H1 (cell line): ENCODE measurements around the gene CFAP92. TPM values are rescaled to one million over a fixed set of nuclear protein-coding genes. Genes with fewer than 3 reads are reported as not detected.

ENCODE experiments used
- CTCF ChIA-PET: fragments of 300-600 bp; sonication (Branson Sonifier 250); formaldehyde crosslinking; loops from one replicate; lab custom pipeline; 2021; ENCODE audit not compliant: partially characterized antibody; lab: Charles Lee
- POLR2A ChIA-PET: fragments of 300-600 bp; sonication (Branson Sonifier 250); formaldehyde crosslinking; loops from one replicate; lab custom pipeline; 2021; ENCODE audit warnings: inconsistent platforms; ENCODE audit not compliant: partially characterized antibody; lab: Charles Lee
- DNase-seq, 2 experiments: peaks; one replicate each; pipeline versions ENCODE4 v3.0.0 to v3.0.0-alpha.2; 2010 to 2022; ENCODE audit warnings: low spot score in 2 of 2, low read depth in 1 of 2, mixed read lengths in 1 of 2
- FAIRE-seq: peaks from 2 replicates; lab custom pipeline; 2011; peaks lifted over from hg19 to GRCh38; lab: Jason Lieb, UNC
- H2AFZ ChIP-seq: 2 replicates; pipeline ENCODE4 v1.8.1; 2012; ENCODE audit warnings: low read length, inconsistent platforms
- H2AK5ac ChIP-seq: 2 replicates; pipeline ENCODE4 v1.6.1; 2013; ENCODE audit warnings: low read depth, low read length
- H2BK120ac ChIP-seq: replicated peaks from 2 replicates; pipeline ENCODE3; 2013; ENCODE audit warnings: low read depth, low read length, inconsistent platforms
- H2BK12ac ChIP-seq: 2 replicates; pipeline ENCODE4 v1.6.1; 2013; ENCODE audit warnings: low read depth, low read length
- H2BK15ac ChIP-seq: 2 replicates; pipeline ENCODE4 v1.6.1; 2013; ENCODE audit warnings: low read length
- H2BK20ac ChIP-seq: 2 replicates; pipeline ENCODE4 v1.6.1; 2013; ENCODE audit warnings: low read length
- H2BK5ac ChIP-seq: 2 replicates; pipeline ENCODE4 v1.6.1; 2013; ENCODE audit warnings: low read depth, low read length
- H3K14ac ChIP-seq: 2 replicates; pipeline ENCODE4 v1.6.1; 2013; ENCODE audit warnings: inconsistent platforms; ENCODE audit not compliant: insufficient read length
- H3K18ac ChIP-seq: 2 replicates; pipeline ENCODE4 v1.6.1; 2013; ENCODE audit warnings: low read length; ENCODE audit errors: extremely low read depth
- H3K23ac ChIP-seq: 2 replicates; pipeline ENCODE4 v1.6.1; 2013; ENCODE audit warnings: inconsistent platforms; ENCODE audit not compliant: insufficient read length
- H3K23me2 ChIP-seq: 2 replicates; pipeline ENCODE4 v1.6.1; 2013; ENCODE audit warnings: low read depth, low read length
- H3K27ac ChIP-seq: 2 replicates; pipeline ENCODE4 v1.6.1; 2011; ENCODE audit warnings: low read depth, low read length, inconsistent platforms
- H3K27me3 ChIP-seq, 4 experiments: replicated peaks in 1 of 4; 1 replicate in 1 of 4; 2 replicates in 3 of 4; pipeline versions ENCODE4 v1.6.1 to v1.8.1; 2011 to 2013; ENCODE audit warnings: low read length in 3 of 4, mild to moderate bottlenecking in 3 of 4, inconsistent platforms in 2 of 4, mixed read lengths in 2 of 4, moderate library complexity in 1 of 4; ENCODE audit not compliant: control insufficient read depth in 3 of 4, insufficient read depth in 3 of 4; ENCODE audit errors: extremely low read depth in 1 of 4
- H3K36me3 ChIP-seq, 4 experiments: 2 replicates each; pipeline versions ENCODE4 v1.6.1 to v1.8.1; 2011 to 2013; ENCODE audit warnings: mild to moderate bottlenecking in 4 of 4, low read length in 3 of 4, moderate library complexity in 2 of 4, control low read depth in 1 of 4, inconsistent platforms in 1 of 4; ENCODE audit not compliant: insufficient read depth in 4 of 4, control insufficient read depth in 2 of 4
- H3K4ac ChIP-seq: replicated peaks from 2 replicates; pipeline ENCODE3; 2013; ENCODE audit warnings: low read length, low read depth, mixed read lengths, inconsistent platforms; ENCODE audit not compliant: insufficient read length
- H3K4me1 ChIP-seq, 4 experiments: replicated peaks in 1 of 4; 1 replicate in 1 of 4; 2 replicates in 3 of 4; pipeline versions ENCODE4 v1.6.1 to v1.8.1; 2011 to 2013; ENCODE audit warnings: low read length in 3 of 4, inconsistent platforms in 2 of 4, mixed read lengths in 1 of 4; ENCODE audit not compliant: insufficient read depth in 4 of 4, control insufficient read depth in 3 of 4
- H3K4me2 ChIP-seq, 2 experiments: 2 replicates each; pipeline versions ENCODE4 v1.6.1 to v1.8.1; 2011 to 2013; ENCODE audit warnings: low read depth in 2 of 2, low read length in 2 of 2, control low read depth in 1 of 2, inconsistent platforms in 1 of 2, mild to moderate bottlenecking in 1 of 2; ENCODE audit not compliant: insufficient read depth in 1 of 2
- H3K4me3 ChIP-seq, 4 experiments: fragments of 200-600, 300-600 bp in 1 of 4; sonication (generic), shearing (Covaris generic), sonication (Bioruptor Twin) in 1 of 4; 2 replicates each; pipeline versions ENCODE4 v1.5.1 to v1.8.1; 2011 to 2016; ENCODE audit warnings: low read length in 4 of 4, low read depth in 3 of 4, control low read depth in 2 of 4, inconsistent platforms in 2 of 4, mild to moderate bottlenecking in 2 of 4, mixed read lengths in 1 of 4, moderate library complexity in 1 of 4; ENCODE audit not compliant: insufficient read depth in 2 of 4; ENCODE audit errors: extremely low read depth in 1 of 4
- H3K56ac ChIP-seq: replicated peaks from 2 replicates; pipeline ENCODE3; 2013; ENCODE audit warnings: low read depth, mild to moderate bottlenecking, mixed read lengths, low read length, inconsistent platforms; ENCODE audit not compliant: insufficient read length
- H3K79me1 ChIP-seq: 2 replicates; pipeline ENCODE4 v1.6.1; 2013; ENCODE audit warnings: low read depth, low read length, control low read depth
- H3K79me2 ChIP-seq, 2 experiments: 2 replicates each; pipeline versions ENCODE4 v1.6.1 to v1.8.1; 2012 to 2013; ENCODE audit warnings: low read length in 2 of 2, mild to moderate bottlenecking in 2 of 2, inconsistent platforms in 1 of 2; ENCODE audit not compliant: insufficient read depth in 2 of 2, control insufficient read depth in 1 of 2
- H3K9ac ChIP-seq, 4 experiments: replicated peaks in 1 of 4; 1 replicate in 1 of 4; 2 replicates in 3 of 4; pipeline versions ENCODE4 v1.6.1 to v1.8.1; 2011 to 2013; ENCODE audit warnings: low read depth in 3 of 4, low read length in 3 of 4, control low read depth in 2 of 4, mild to moderate bottlenecking in 2 of 4, moderate library complexity in 2 of 4, inconsistent platforms in 1 of 4; ENCODE audit errors: extremely low read depth in 1 of 4
- H3K9me3 ChIP-seq, 2 experiments: 2 replicates each; pipeline versions ENCODE4 v1.6.1 to v1.8.1; 2012 to 2013; ENCODE audit warnings: mild to moderate bottlenecking in 2 of 2, moderate library complexity in 2 of 2, control low read depth in 1 of 2, inconsistent platforms in 1 of 2, low read depth in 1 of 2, low read length in 1 of 2, mixed read lengths in 1 of 2; ENCODE audit not compliant: insufficient read depth in 2 of 2
- H4K20me1 ChIP-seq, 2 experiments: replicated peaks in 1 of 2; 2 replicates each; pipeline versions ENCODE3 to v1.8.1; 2011 to 2013; ENCODE audit warnings: inconsistent platforms in 2 of 2, low read length in 2 of 2, mild to moderate bottlenecking in 1 of 2; ENCODE audit not compliant: insufficient read depth in 2 of 2, control insufficient read depth in 1 of 2
- H4K5ac ChIP-seq: 2 replicates; pipeline ENCODE4 v1.6.1; 2013; ENCODE audit warnings: low read length, low read depth, mixed read lengths, inconsistent platforms; ENCODE audit not compliant: insufficient read length
- H4K8ac ChIP-seq: 2 replicates; pipeline ENCODE4 v1.8.0; 2013; ENCODE audit warnings: mild to moderate bottlenecking, moderate library complexity, low read length, inconsistent platforms; ENCODE audit not compliant: insufficient read depth; ENCODE audit errors: extremely low read depth
- H4K91ac ChIP-seq: replicated peaks from 2 replicates; pipeline ENCODE3; 2013; ENCODE audit warnings: low read length, mixed read lengths, inconsistent platforms; ENCODE audit not compliant: insufficient read length
- CBX8 ChIP-seq: fragments of 300-800, 300-1000 bp; sonication (generic); IDR thresholded peaks from 2 replicates; pipeline ENCODE4 v1.7.1; 2016; ENCODE audit warnings: low read depth, low read length, borderline replicate concordance
- GTF2F1 ChIP-seq: IDR thresholded peaks from 2 replicates; pipeline ENCODE4 v1.6.1; 2012; ENCODE audit warnings: low read depth, low read length, improper control_type of control experiment, borderline replicate concordance
- MAX ChIP-seq: IDR thresholded peaks from 2 replicates; pipeline ENCODE4 v1.6.1; 2012; ENCODE audit warnings: inconsistent platforms
- SRF ChIP-seq: IDR thresholded peaks from 2 replicates; pipeline ENCODE4 v1.6.1; 2011; ENCODE audit warnings: mild to moderate bottlenecking, low read depth, low read length, moderate library complexity
- TEAD4 ChIP-seq: IDR thresholded peaks from 2 replicates; pipeline ENCODE4 v1.6.1; 2012; ENCODE audit warnings: low read depth, low read length, inconsistent platforms, mixed read lengths
- WGBS, 2 experiments: shearing (Covaris generic) in 1 of 2; methylation state at CpG; one replicate each; pipeline versions ENCODE4 v1.1.6 to v1.1.7; 2013 to 2015; ENCODE audit warnings: low lambda C conversion rate in 2 of 2, mixed read lengths in 2 of 2, inconsistent platforms in 1 of 2, low coverage in 1 of 2, missing lambda C conversion rate in 1 of 2; ENCODE audit not compliant: insufficient replicate concordance in 2 of 2, insufficient coverage in 1 of 2, insufficient read length in 1 of 2; ENCODE audit errors: extremely low coverage in 1 of 2, missing lambda C conversion rate in 1 of 2; 5-methylcytosine and 5-hydroxymethylcytosine counted together
- polyA plus RNA-seq, 7 experiments: library from polyadenylated mRNA; depleted of rRNA in 3 of 7; stranded (reverse) in 5 of 7; unstranded in 2 of 7; fragments of >200 nt in 5 of 7; fragments of 200-250 nt in 2 of 7; gene quantifications; 1 replicate in 5 of 7; 2 replicates in 1 of 7; 4 replicates in 1 of 7; pipeline versions ENCODE4 v1.2.1 to v1.2.3, GENCODE V29; 2011 to 2013; ENCODE audit warnings: missing spikeins in 2 of 7, mixed read lengths in 2 of 7
- total RNA-seq: library from RNA; stranded (reverse); fragmentation: NEBNext Ultra II Directional; extraction: Animal tissue kit (Norgen Biotek cat#: 25700); gene quantifications from 2 replicates; pipeline ENCODE4 v1.2.1, GENCODE V29; 2021

The CFAP92 gene
- total and polyA plus RNA-seq, 2 of the 8 experiments (the other 6 are each of a cell fraction or from before 2014, with no cell fraction given) = 0.77 to 2.0 TPM

- Histone ChIP-seq H2BK12ac (no peak overlapping the region), H3K56ac (no peak overlapping the region), H3K9ac (no peak overlapping the region), H4K91ac (no peak overlapping the region), H4K5ac (no peak overlapping the region), H3K14ac (no peak overlapping the region), H3K9me3 (no peaks in the 10 kb centered on the region), H2BK20ac (no peak overlapping the region), H4K8ac (no peak overlapping the region; the same call in 1 of the 2 replicates), H2BK5ac (no peak overlapping the region), H3K4me1 (peaks cover 0 to 2% (median 0%) of the 10 kb centered on the region in 4 experiments; a peak in 3 of 7 replicates), H2BK15ac (no peak overlapping the region), H3K18ac (no peak overlapping the region), H3K23ac (no peak overlapping the region), H3K23me2 (no peaks in the 10 kb centered on the region), H2AFZ (no peak overlapping the region), H3K79me2 (no peaks in the 10 kb centered on the region), H3K79me1 (no peaks in the 10 kb centered on the region), H3K4ac (no peak overlapping the region), H2AK5ac (no peak overlapping the region), H4K20me1 (no peaks in the 10 kb centered on the region), H3K36me3 (no peaks in the 10 kb centered on the region), H2BK120ac (no peak overlapping the region), H3K27ac (no peak overlapping the region), H3K4me2 (no peak overlapping the region), H3K27me3 (peaks cover 0 to 5% (median 1%) of the 10 kb centered on the region in 4 experiments; a peak in 5 of 7 replicates), H3K4me3 (no peak overlapping the region)
- FAIRE-seq = no peak
- POLR2A ChIA-PET = no interaction called here
- 88% methylated on average over 15 of the region's 15 CpGs; no CpG with 5 or more reads in 1 of the 2 experiments for WGBS, 2 experiments
- CTCF ChIA-PET = interaction anchor here (0.6 to 2.7 kb wide), 7 partner anchors 17 to 66 kb away, joined by 3 to 23 read pairs (median 3); no protein-coding TSS in a partner anchor
- DNase-seq = no peak
- no peak for TF ChIP-seq SRF
- no peak for TF ChIP-seq TEAD4
- no peak for TF ChIP-seq MAX
- no peak for TF ChIP-seq CBX8
- TF ChIP-seq GTF2F1 = no peak
Measured at GRCh38 chr3:128987302-128988100, 6.4 kb downstream of the CFAP92 start.
